SK-N-SH (cell line): ENCODE measurements around the gene KANSL3. TPM values are rescaled to one million over a fixed set of nuclear protein-coding genes. Genes with fewer than 3 reads are reported as not detected.

ENCODE experiments used
- CTCF ChIA-PET: fragments of 300-600, 350-600 bp; formaldehyde crosslinking; extraction: SDS; loops from one replicate; lab custom pipeline; 2021; lab: Yijun Ruan, JAX
- POLR2A ChIA-PET: fragments of 350-600 bp; sonication (Branson Sonifier 250); formaldehyde crosslinking; extraction: SDS; loops from one replicate; lab custom pipeline; 2020; ENCODE audit warnings: antibody characterized with exemption, inconsistent platforms; lab: Yijun Ruan, JAX
- DNase-seq: peaks from one replicate; pipeline ENCODE4 v3.0.0; 2012
- H2AFZ ChIP-seq: fragments of 200-600 bp; sonication (generic); 2 replicates; pipeline ENCODE4 v1.8.1; 2016; ENCODE audit warnings: antibody characterized with exemption, mild to moderate bottlenecking, low read depth
- H3F3A ChIP-seq: fragments of 200-600 bp; sonication (generic); replicated peaks from 2 replicates; pipeline ENCODE3; 2016; ENCODE audit warnings: antibody characterized with exemption, mild to moderate bottlenecking; ENCODE audit not compliant: insufficient read depth
- H3K27ac ChIP-seq, 2 experiments: fragments of 200-500 bp in 1 of 2; fragments of 200-600 bp in 1 of 2; sonication (Bioruptor generic) in 1 of 2; sonication (generic), shearing (Covaris generic) in 1 of 2; 2 replicates each; pipeline versions ENCODE4 v1.5.1 to v1.6.1; 2014 to 2016; ENCODE audit warnings: low read depth in 2 of 2, inconsistent platforms in 1 of 2, low read length in 1 of 2, mild to moderate bottlenecking in 1 of 2, mixed read lengths in 1 of 2
- H3K27me3 ChIP-seq: fragments of 200-600 bp; sonication (generic), shearing (Covaris generic); 2 replicates; pipeline ENCODE4 v1.6.1; 2016; ENCODE audit warnings: mixed run types; ENCODE audit not compliant: insufficient read depth
- H3K36me3 ChIP-seq, 2 experiments: fragments of 200-500 bp in 1 of 2; fragments of 200-600 bp in 1 of 2; sonication (Bioruptor generic) in 1 of 2; sonication (generic) in 1 of 2; replicated peaks in 1 of 2; 2 replicates each; pipeline versions ENCODE3 to v1.5.1; 2014 to 2016; ENCODE audit warnings: low read length in 1 of 2, mild to moderate bottlenecking in 1 of 2; ENCODE audit not compliant: insufficient read depth in 2 of 2, control insufficient read depth in 1 of 2
- H3K4me1 ChIP-seq, 2 experiments: fragments of 200-500 bp in 1 of 2; fragments of 200-600 bp in 1 of 2; sonication (Bioruptor generic) in 1 of 2; sonication (generic), shearing (Covaris generic) in 1 of 2; 2 replicates each; pipeline versions ENCODE4 v1.5.1 to v1.6.1; 2014 to 2016; ENCODE audit warnings: low read depth in 1 of 2, low read length in 1 of 2, mixed run types in 1 of 2; ENCODE audit not compliant: insufficient read depth in 2 of 2, control insufficient read depth in 1 of 2
- H3K4me2 ChIP-seq: fragments of 200-600 bp; sonication (generic), shearing (Covaris generic); 2 replicates; pipeline ENCODE4 v1.6.1; 2017; ENCODE audit warnings: mixed run types
- H3K4me3 ChIP-seq, 2 experiments: fragments of 200-500 bp in 1 of 2; fragments of 200-600 bp in 1 of 2; sonication (Bioruptor generic) in 1 of 2; sonication (generic), shearing (Covaris generic) in 1 of 2; 2 replicates each; pipeline versions ENCODE4 v1.5.1 to v1.8.1; 2014 to 2016; ENCODE audit warnings: low read depth in 2 of 2, inconsistent platforms in 1 of 2, low read length in 1 of 2, mild to moderate bottlenecking in 1 of 2, mixed read lengths in 1 of 2, moderate library complexity in 1 of 2
- H3K79me2 ChIP-seq: fragments of 200-600 bp; sonication (generic); 2 replicates; pipeline ENCODE4 v1.8.1; 2017; ENCODE audit warnings: mild to moderate bottlenecking; ENCODE audit not compliant: insufficient read depth
- H3K9ac ChIP-seq: fragments of 200-600 bp; sonication (generic); 2 replicates; pipeline ENCODE4 v1.6.1; 2017; ENCODE audit warnings: mixed run types
- H3K9me2 ChIP-seq: fragments of 200-600 bp; sonication (generic); 2 replicates; pipeline ENCODE4 v1.6.1; 2017; ENCODE audit warnings: mixed run types
- H3K9me3 ChIP-seq: fragments of 200-600 bp; sonication (generic); 2 replicates; pipeline ENCODE4 v1.6.1; 2017; ENCODE audit warnings: mixed run types, mild to moderate bottlenecking, moderate library complexity
- H4K20me1 ChIP-seq: fragments of 200-600 bp; sonication (generic); 2 replicates; pipeline ENCODE4 v1.6.1; 2017; ENCODE audit warnings: mild to moderate bottlenecking, mixed run types; ENCODE audit not compliant: insufficient read depth
- ELF1 ChIP-seq: IDR thresholded peaks from 2 replicates; pipeline ENCODE4 v1.4.0; 2012
- EZH2phosphoT487 ChIP-seq: fragments of 200-600 bp; sonication (generic); IDR thresholded peaks from 2 replicates; pipeline ENCODE4 v1.6.1; 2017; ENCODE audit warnings: low read depth, mixed run types, mild to moderate bottlenecking, antibody characterized with exemption, moderate library complexity, borderline replicate concordance
- FOSL2 ChIP-seq: IDR thresholded peaks from 2 replicates; pipeline ENCODE4 v1.4.0; 2012; ENCODE audit warnings: low read depth, mild to moderate bottlenecking, moderate library complexity, borderline replicate concordance
- GABPA ChIP-seq: IDR thresholded peaks from 2 replicates; pipeline ENCODE4 v1.4.0; 2012; ENCODE audit warnings: low read depth, mild to moderate bottlenecking
- GATA2 ChIP-seq: sonication (generic); formaldehyde crosslinking; IDR thresholded peaks from 2 replicates; pipeline ENCODE4 v1.5.0; 2020; ENCODE audit warnings: mild to moderate bottlenecking, missing genetic modification reagents
- MEF2A ChIP-seq: IDR thresholded peaks from 2 replicates; pipeline ENCODE4 v1.4.0; 2012; ENCODE audit warnings: low read depth, borderline replicate concordance
- MXI1 ChIP-seq: IDR thresholded peaks from 2 replicates; pipeline ENCODE4 v1.6.1; 2012; ENCODE audit warnings: mild to moderate bottlenecking, low read depth, low read length, improper control_type of control experiment
- NRF1 ChIP-seq: IDR thresholded peaks from 2 replicates; pipeline ENCODE4 v1.6.1; 2012; ENCODE audit warnings: low read depth, mild to moderate bottlenecking, low read length
- RXRA ChIP-seq: IDR thresholded peaks from 2 replicates; pipeline ENCODE4 v1.4.0; 2012; ENCODE audit warnings: low read depth, mild to moderate bottlenecking, borderline replicate concordance
- SIN3A ChIP-seq: IDR thresholded peaks from 2 replicates; pipeline ENCODE4 v1.6.1; 2012; ENCODE audit warnings: low read depth, mild to moderate bottlenecking, low read length, moderate library complexity, borderline replicate concordance
- SMC3 ChIP-seq: IDR thresholded peaks from 2 replicates; pipeline ENCODE4 v1.6.1; 2012; ENCODE audit warnings: low read depth, low read length, improper control_type of control experiment
- TCF12 ChIP-seq: IDR thresholded peaks from 2 replicates; pipeline ENCODE4 v1.4.0; 2012
- TEAD4 ChIP-seq: IDR thresholded peaks from 2 replicates; pipeline ENCODE4 v1.4.0; 2012; ENCODE audit warnings: mild to moderate bottlenecking, borderline replicate concordance; ENCODE audit not compliant: insufficient read depth
- YY1 ChIP-seq: IDR thresholded peaks from 2 replicates; pipeline ENCODE4 v1.4.0; 2012; ENCODE audit warnings: low read depth, mild to moderate bottlenecking
- WGBS: methylation state at CpG from one replicate; pipeline ENCODE4 v1.1.6; 2017; ENCODE audit warnings: low lambda C conversion rate; 5-methylcytosine and 5-hydroxymethylcytosine counted together
- polyA plus RNA-seq, 3 experiments: library from polyadenylated mRNA; depleted of rRNA; stranded (reverse); fragments of >200 nt; gene quantifications; 2 replicates each; pipeline ENCODE4 v1.2.3, GENCODE V29; 2012
- TF ChIP-seq, protein P1 (sequence below): fragments of 150-350 bp; IDR thresholded peaks from 2 replicates; pipeline ENCODE4 v1.6.1; 2017; ENCODE audit warnings: antibody characterized with exemption, low read length, low read depth, borderline replicate concordance
- TF ChIP-seq, protein P2 (sequence below): IDR thresholded peaks from 2 replicates; pipeline ENCODE4; 2012
- TF ChIP-seq, protein P3 (sequence below): fragments of 200-600 bp; sonication (generic); IDR thresholded peaks from 2 replicates; pipeline ENCODE4 v1.6.1; 2017; ENCODE audit warnings: antibody characterized with exemption, mild to moderate bottlenecking, moderate library complexity
- TF ChIP-seq, protein P4 (sequence below): IDR thresholded peaks from 2 replicates; pipeline ENCODE4 v1.4.0; 2012; ENCODE audit warnings: low read depth, borderline replicate concordance
- TF ChIP-seq, protein P5 (sequence below): IDR thresholded peaks from 2 replicates; pipeline ENCODE4 v1.4.0; 2012; ENCODE audit warnings: low read depth
- TF ChIP-seq, protein P6 (sequence below): IDR thresholded peaks from 2 replicates; pipeline ENCODE4 v1.6.1; 2012; ENCODE audit warnings: mild to moderate bottlenecking, low read depth, low read length, moderate library complexity

The KANSL3 gene
- 10.1 and 10.7 TPM in 2 replicates for polyA plus RNA-seq (2012; rRNA removed)
- polyA plus RNA-seq (2012; cell fraction: cytosol; rRNA removed), result 7.6 and 9.2 TPM in 2 replicates
- 34.3 and 42.0 TPM in 2 replicates for polyA plus RNA-seq (2012; cell fraction: nucleus; rRNA removed)

DNA sequence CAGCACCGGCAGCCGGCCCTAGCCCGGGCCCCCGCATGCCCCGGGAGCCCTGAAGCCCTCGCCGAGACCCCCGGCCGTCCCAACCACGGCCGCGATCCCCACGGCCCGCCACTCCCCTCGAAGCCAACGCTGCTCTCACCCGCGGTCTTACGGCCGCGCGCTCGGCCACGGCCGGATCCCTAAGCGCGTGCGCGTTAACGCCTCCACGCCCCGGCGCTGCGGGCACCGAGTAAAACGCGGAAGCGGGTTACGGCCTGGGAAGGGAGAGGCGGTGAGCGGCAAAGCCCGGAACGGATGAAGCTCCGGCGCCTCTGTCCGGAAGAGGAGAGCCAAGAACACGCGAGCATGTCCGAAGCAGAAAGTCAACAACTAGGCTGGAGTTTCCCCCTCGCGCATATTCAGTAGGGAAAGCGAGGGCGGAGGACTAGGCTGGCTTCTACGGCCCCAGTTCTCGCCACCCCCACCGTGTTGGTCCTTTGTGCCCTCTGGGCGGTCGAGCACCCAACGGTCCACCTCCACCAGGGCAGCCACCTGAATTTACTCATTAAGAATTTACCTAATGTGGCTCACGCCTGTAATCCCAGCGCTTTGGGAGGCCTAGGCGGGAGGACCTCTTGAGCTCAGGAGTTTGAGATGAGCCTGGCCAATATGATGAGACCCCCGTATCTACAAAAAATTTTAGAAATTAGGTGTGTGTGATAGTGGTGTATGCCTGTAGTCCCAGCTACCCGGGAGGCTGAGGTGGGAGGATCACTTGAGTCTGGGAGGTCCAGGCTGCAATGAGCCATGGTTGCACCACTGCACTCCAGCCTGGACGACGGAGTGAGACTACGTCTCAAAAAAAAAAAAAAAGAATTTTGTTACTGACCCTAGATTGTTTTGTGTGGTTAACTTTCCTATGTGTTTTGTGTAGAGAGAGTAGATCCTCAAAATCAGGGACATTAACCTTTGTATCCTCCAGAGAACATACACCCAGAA is at the start of gene KANSL3:
Gene KANSL3, minus strand, starts transcription at position 169 of the 978 bp plus-strand sequence. CDS start 1,177 bp downstream, outside the sequence.
- POLR2A ChIA-PET, result interaction anchor here (0.6 to 1.0 kb wide), 3 partner anchors 11 to 123 kb away, joined by 3 to 6 read pairs (median 4); partner anchors contain the start of gene CNNM4
- TF ChIP-seq, protein P1, sequence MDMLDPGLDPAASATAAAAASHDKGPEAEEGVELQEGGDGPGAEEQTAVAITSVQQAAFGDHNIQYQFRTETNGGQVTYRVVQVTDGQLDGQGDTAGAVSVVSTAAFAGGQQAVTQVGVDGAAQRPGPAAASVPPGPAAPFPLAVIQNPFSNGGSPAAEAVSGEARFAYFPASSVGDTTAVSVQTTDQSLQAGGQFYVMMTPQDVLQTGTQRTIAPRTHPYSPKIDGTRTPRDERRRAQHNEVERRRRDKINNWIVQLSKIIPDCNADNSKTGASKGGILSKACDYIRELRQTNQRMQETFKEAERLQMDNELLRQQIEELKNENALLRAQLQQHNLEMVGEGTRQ, result no peak
- peak; percentile 75; the same call in 1 of the 2 replicates for TF ChIP-seq SIN3A
- TF ChIP-seq FOSL2, result no peak
- TF ChIP-seq, protein P2, sequence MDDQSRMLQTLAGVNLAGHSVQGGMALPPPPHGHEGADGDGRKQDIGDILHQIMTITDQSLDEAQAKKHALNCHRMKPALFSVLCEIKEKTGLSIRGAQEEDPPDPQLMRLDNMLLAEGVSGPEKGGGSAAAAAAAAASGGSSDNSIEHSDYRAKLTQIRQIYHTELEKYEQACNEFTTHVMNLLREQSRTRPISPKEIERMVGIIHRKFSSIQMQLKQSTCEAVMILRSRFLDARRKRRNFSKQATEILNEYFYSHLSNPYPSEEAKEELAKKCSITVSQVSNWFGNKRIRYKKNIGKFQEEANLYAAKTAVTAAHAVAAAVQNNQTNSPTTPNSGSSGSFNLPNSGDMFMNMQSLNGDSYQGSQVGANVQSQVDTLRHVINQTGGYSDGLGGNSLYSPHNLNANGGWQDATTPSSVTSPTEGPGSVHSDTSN, result peak; percentile 60
- TF ChIP-seq TEAD4, result no peak
- TF ChIP-seq, protein P3, sequence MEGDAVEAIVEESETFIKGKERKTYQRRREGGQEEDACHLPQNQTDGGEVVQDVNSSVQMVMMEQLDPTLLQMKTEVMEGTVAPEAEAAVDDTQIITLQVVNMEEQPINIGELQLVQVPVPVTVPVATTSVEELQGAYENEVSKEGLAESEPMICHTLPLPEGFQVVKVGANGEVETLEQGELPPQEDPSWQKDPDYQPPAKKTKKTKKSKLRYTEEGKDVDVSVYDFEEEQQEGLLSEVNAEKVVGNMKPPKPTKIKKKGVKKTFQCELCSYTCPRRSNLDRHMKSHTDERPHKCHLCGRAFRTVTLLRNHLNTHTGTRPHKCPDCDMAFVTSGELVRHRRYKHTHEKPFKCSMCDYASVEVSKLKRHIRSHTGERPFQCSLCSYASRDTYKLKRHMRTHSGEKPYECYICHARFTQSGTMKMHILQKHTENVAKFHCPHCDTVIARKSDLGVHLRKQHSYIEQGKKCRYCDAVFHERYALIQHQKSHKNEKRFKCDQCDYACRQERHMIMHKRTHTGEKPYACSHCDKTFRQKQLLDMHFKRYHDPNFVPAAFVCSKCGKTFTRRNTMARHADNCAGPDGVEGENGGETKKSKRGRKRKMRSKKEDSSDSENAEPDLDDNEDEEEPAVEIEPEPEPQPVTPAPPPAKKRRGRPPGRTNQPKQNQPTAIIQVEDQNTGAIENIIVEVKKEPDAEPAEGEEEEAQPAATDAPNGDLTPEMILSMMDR, result no peak
- no peak; the same call in 1 of the 2 replicates for TF ChIP-seq SMC3
- TF ChIP-seq GABPA, result no peak; the same call in 1 of the 2 replicates
- TF ChIP-seq MXI1, result peak; percentile 87
- no peak for TF ChIP-seq EZH2phosphoT487
- TF ChIP-seq, protein P4, sequence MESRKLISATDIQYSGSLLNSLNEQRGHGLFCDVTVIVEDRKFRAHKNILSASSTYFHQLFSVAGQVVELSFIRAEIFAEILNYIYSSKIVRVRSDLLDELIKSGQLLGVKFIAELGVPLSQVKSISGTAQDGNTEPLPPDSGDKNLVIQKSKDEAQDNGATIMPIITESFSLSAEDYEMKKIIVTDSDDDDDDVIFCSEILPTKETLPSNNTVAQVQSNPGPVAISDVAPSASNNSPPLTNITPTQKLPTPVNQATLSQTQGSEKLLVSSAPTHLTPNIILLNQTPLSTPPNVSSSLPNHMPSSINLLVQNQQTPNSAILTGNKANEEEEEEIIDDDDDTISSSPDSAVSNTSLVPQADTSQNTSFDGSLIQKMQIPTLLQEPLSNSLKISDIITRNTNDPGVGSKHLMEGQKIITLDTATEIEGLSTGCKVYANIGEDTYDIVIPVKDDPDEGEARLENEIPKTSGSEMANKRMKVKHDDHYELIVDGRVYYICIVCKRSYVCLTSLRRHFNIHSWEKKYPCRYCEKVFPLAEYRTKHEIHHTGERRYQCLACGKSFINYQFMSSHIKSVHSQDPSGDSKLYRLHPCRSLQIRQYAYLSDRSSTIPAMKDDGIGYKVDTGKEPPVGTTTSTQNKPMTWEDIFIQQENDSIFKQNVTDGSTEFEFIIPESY, result peak; percentile 61; the same call in 1 of the 2 replicates
- peak; percentile 69 for TF ChIP-seq NRF1
- TF ChIP-seq YY1, result peak; percentile 84
- peak; percentile 86 for TF ChIP-seq ELF1
- no peak for TF ChIP-seq GATA2 (CRISPR knock-in tag)
- TF ChIP-seq, protein P5, sequence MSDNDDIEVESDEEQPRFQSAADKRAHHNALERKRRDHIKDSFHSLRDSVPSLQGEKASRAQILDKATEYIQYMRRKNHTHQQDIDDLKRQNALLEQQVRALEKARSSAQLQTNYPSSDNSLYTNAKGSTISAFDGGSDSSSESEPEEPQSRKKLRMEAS, result peak; percentile 94
- TF ChIP-seq TCF12, result peak; percentile 32; the same call in 1 of the 2 replicates
- TF ChIP-seq MEF2A, result peak; percentile 35; the same call in 1 of the 2 replicates
- TF ChIP-seq, protein P6, sequence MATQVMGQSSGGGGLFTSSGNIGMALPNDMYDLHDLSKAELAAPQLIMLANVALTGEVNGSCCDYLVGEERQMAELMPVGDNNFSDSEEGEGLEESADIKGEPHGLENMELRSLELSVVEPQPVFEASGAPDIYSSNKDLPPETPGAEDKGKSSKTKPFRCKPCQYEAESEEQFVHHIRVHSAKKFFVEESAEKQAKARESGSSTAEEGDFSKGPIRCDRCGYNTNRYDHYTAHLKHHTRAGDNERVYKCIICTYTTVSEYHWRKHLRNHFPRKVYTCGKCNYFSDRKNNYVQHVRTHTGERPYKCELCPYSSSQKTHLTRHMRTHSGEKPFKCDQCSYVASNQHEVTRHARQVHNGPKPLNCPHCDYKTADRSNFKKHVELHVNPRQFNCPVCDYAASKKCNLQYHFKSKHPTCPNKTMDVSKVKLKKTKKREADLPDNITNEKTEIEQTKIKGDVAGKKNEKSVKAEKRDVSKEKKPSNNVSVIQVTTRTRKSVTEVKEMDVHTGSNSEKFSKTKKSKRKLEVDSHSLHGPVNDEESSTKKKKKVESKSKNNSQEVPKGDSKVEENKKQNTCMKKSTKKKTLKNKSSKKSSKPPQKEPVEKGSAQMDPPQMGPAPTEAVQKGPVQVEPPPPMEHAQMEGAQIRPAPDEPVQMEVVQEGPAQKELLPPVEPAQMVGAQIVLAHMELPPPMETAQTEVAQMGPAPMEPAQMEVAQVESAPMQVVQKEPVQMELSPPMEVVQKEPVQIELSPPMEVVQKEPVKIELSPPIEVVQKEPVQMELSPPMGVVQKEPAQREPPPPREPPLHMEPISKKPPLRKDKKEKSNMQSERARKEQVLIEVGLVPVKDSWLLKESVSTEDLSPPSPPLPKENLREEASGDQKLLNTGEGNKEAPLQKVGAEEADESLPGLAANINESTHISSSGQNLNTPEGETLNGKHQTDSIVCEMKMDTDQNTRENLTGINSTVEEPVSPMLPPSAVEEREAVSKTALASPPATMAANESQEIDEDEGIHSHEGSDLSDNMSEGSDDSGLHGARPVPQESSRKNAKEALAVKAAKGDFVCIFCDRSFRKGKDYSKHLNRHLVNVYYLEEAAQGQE, result 0 out of 2 replicates have a peak, but pooled peaks have one; percentile 59
- peak; percentile 47; the same call in 1 of the 2 replicates for TF ChIP-seq RXRA

More for the DNA sequence above, at the start of gene KANSL3:
- Histone ChIP-seq H3K27me3 (no peaks in the 10 kb centered on the region), H3F3A (no peaks in the 10 kb centered on the region), H3K9me2 (no peaks in the 10 kb centered on the region), H3K4me1 (peaks cover 6 to 13% of the 10 kb centered on the region in 2 experiments; a peak in 2 of 4 replicates), H3K4me2 (peak within 1 kb of the TSS; percentile 97), H3K9ac (peak within 1 kb of the TSS; percentile 83), H2AFZ (peak within 1 kb of the TSS; percentile 82; the same call in 1 of the 2 replicates), H4K20me1 (no peaks in the 10 kb centered on the region; the same call in 1 of the 2 replicates), H3K36me3 (peaks cover 0 to 14% of the 10 kb centered on the region in 2 experiments), H3K27ac (peak within 1 kb of the TSS; percentile 83 to 84), H3K79me2 (peaks cover 43% of the 10 kb centered on the region), H3K9me3 (no peaks in the 10 kb centered on the region), H3K4me3 (peak within 1 kb of the TSS; percentile 63 to 96)
- CTCF ChIA-PET, result interaction anchor here (0.8 to 2.9 kb wide), 4 partner anchors 17 to 163 kb away, joined by 3 to 11 read pairs (median 7); partner anchors contain the start of gene CNNM4
- peak; percentile 93 for DNase-seq
- 15% methylated on average over 32 of the region's 67 CpGs for WGBS
